ENCODE data around the gene LCN12. TPM values are rescaled to one million over a fixed set of nuclear protein-coding genes. Genes with fewer than 3 reads are reported as not detected.

The LCN12 gene
- total RNA-seq, 2 donors from 2014 or later = 0.27 TPM; not detected in 1

DNA sequence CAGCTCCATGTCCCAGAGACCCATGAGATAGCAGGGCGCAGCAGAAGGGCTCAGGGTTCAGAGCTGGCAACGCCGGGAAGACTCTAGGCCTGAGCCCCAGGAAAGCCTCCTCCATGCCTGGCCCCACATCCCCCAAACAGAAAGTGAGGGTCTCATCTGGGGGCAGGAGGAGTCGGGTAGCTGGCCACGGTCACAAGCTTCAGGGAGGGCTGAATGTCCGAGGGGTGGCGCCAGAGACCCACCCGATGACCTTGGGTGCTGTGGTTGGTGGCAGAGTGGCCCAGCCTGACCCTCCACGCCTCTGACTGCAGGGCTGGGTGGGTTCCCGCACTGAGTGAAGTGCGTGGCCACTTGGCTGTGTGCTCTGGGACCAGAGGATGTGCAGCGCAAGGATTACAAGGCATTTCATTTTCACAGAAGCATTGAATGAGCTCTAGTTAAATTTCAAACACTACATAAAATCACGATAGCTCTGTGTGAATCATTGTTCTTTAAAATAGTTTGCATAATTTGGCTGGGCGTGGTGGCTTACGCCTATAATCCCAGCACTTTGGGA lies 4.0 kb upstream of the LCN12 start:
- peaks cover 18 to 34% of the 10 kb centered on the region in 2 donors for H3K4me1 ChIP-seq (ENCODE audit: control insufficient read depth in 1 of 2, low read depth in 2 of 2)
- H3K27me3 ChIP-seq (replicated peaks; ENCODE audit: insufficient read depth) = no peaks in the 10 kb centered on the region
- H3K36me3 ChIP-seq = no peaks in the 10 kb centered on the region
- DNase-seq (ENCODE audit: low spot score) = no peak
- TF ChIP-seq, protein P1, sequence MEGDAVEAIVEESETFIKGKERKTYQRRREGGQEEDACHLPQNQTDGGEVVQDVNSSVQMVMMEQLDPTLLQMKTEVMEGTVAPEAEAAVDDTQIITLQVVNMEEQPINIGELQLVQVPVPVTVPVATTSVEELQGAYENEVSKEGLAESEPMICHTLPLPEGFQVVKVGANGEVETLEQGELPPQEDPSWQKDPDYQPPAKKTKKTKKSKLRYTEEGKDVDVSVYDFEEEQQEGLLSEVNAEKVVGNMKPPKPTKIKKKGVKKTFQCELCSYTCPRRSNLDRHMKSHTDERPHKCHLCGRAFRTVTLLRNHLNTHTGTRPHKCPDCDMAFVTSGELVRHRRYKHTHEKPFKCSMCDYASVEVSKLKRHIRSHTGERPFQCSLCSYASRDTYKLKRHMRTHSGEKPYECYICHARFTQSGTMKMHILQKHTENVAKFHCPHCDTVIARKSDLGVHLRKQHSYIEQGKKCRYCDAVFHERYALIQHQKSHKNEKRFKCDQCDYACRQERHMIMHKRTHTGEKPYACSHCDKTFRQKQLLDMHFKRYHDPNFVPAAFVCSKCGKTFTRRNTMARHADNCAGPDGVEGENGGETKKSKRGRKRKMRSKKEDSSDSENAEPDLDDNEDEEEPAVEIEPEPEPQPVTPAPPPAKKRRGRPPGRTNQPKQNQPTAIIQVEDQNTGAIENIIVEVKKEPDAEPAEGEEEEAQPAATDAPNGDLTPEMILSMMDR (IDR thresholded peaks at IDR 0.05) = peak; percentile 29
- no peak for ATAC-seq (ENCODE audit: insufficient number of reproducible peaks, low FRiP score, low read depth)
- H3K27ac ChIP-seq = no peak overlapping the region
- no peaks in the 10 kb centered on the region for H3K9me3 ChIP-seq
- H3K4me3 ChIP-seq = no peak overlapping the region

DNA sequence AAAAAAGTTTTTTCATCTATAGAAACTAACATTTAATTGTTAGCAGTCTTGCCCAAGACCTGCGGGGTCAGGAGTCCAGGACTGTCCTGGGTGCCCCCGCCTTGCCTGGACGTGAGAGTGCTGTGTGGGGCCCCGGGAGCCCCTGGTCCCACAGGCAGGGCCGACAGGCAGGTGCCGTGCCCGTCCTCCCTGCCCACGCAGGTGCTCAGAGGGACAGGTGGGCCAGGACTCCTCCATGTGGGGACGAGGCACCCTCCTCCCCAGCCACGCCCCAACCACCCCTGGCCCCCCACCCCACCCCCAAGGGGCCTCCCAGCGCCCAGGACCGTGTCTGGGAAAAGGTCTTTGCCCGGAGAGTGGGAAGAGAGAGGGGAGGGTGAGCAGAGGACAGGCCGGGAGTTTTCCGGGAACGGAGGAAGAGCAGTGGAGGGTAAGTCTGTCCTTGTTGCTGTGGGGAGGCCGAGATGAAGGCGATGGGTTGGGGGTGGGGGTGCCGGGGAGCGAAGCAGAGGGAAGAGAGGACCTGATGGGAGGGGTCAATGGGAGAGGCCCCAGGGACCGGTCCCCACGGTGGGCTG lies 2.7 kb upstream of the LCN12 start:
- peak overlapping the region; percentile 73 to 78 for H3K27ac ChIP-seq
- TF ChIP-seq, protein P1 (IDR thresholded peaks at IDR 0.05) = no peak
- peaks cover 11 to 26% of the 10 kb centered on the region in 2 donors for H3K4me1 ChIP-seq (ENCODE audit: control insufficient read depth in 1 of 2, low read depth in 2 of 2)
- no peaks in the 10 kb centered on the region for H3K36me3 ChIP-seq
- no peaks in the 10 kb centered on the region for H3K27me3 ChIP-seq (replicated peaks; ENCODE audit: insufficient read depth)
- no peaks in the 10 kb centered on the region for H3K9me3 ChIP-seq
- ATAC-seq (ENCODE audit: insufficient number of reproducible peaks, low FRiP score, low read depth) = no peak
- H3K4me3 ChIP-seq = peak overlapping the region; percentile 78
- DNase-seq (ENCODE audit: low spot score) = no peak

DNA sequence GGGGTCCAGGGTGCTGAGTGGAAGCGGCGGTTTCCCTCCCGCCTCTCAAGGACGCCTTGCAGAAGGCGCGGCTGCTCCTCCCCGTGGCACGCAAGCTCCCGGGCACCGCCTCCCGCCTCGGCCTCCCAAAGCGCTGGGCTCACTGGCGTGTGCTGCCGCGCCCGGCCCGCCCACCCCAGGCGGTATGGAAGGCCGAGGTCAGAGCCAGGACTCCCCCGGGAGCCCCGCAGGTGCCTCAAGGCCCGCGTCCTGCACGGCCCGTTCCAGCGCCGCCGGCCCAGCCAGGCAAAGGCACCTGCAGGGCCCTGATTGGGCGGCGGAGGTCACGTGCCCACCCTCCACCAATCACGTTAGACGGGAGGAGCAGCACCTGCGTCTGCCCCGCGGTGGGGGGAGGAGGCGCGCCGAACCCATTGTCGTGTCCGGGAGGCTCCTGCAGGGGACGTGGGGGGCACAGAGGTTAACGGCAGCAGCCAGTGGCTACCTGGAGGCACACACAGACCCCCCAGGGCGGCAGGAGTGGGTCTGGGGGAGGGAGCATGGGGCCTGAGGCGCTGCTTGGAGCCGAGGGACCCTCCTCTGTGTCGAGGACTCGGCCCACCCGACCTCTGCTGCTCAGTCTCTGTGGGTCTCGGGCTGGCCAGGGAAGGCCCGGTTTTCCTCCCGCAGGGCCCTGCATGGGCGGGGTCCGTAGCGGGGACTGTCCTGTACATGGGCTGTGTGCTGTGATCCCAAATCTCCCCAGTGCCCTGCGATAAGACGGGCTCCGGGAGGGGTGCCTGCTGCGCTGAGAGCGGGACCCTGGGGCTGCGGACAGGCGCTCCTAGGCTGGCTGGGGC lies 2.0 kb upstream of the LCN12 start:
- no peaks in the 10 kb centered on the region for H3K9me3 ChIP-seq
- H3K36me3 ChIP-seq = no peaks in the 10 kb centered on the region
- H3K27me3 ChIP-seq (replicated peaks; ENCODE audit: insufficient read depth) = no peaks in the 10 kb centered on the region
- H3K4me1 ChIP-seq (ENCODE audit: control insufficient read depth in 1 of 2, low read depth in 2 of 2) = peaks cover 11 to 26% of the 10 kb centered on the region in 2 donors
- peak overlapping the region; percentile 73 to 78 for H3K27ac ChIP-seq
- TF ChIP-seq, protein P1 (IDR thresholded peaks at IDR 0.05) = no peak
- ATAC-seq (ENCODE audit: insufficient number of reproducible peaks, low FRiP score, low read depth) = peak; percentile 82
- H3K4me3 ChIP-seq = peak overlapping the region; percentile 78
- peak; percentile 76 for DNase-seq (ENCODE audit: low spot score)

DNA sequence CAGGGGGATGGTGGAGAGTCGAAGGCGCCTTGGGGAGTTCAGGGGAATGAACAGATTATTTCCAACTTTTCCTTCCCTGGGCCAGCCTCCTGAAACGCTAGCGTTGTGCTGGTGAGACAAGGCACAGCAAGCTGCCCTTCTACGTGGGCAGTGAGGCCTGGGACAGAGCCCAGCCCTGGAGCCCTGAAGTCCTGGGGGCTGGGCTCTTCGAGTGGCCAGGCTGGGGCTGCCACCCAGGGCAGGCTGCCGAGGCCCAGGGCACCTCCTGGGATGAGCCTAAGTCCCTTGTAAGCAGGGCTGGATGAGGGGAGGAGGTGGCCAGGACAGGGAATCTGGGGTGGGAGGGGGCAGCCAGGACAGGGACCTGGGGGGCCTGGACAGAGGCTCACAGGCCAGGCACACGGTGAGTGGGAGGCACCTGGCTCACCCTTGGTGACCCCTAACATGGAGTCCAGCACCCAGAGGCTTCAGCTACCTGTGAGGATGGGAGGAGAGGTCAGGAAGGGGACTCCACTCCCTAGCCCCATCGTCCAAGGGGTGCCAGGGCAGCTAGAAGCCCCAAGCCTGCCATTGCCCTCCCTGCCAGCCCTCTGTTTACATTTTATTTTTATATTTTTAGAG lies 1.3 kb upstream of the LCN12 start:
- peak overlapping the region; percentile 78 for H3K4me3 ChIP-seq
- ATAC-seq (ENCODE audit: insufficient number of reproducible peaks, low FRiP score, low read depth) = no peak

More for the DNA sequence above, 1.3 kb upstream of the LCN12 start:
- Histone ChIP-seq H3K27ac (peak overlapping the region; percentile 73 to 78), H3K9me3 (no peaks in the 10 kb centered on the region), H3K27me3 (replicated peaks; ENCODE audit: insufficient read depth) (no peaks in the 10 kb centered on the region), H3K4me1 (ENCODE audit: control insufficient read depth in 1 of 2, low read depth in 2 of 2) (peaks cover 11 to 26% of the 10 kb centered on the region in 2 donors), H3K36me3 (no peaks in the 10 kb centered on the region)
- DNase-seq (ENCODE audit: low spot score) = no peak
- TF ChIP-seq, protein P1 (IDR thresholded peaks at IDR 0.05) = no peak
